ENCODE results near the gene FBLN2. TPM values are rescaled to one million over a fixed set of nuclear protein-coding genes. Genes with fewer than 3 reads are reported as not detected.

Gene FBLN2
- total RNA-seq, 1 experiment from 2014 or later = 0.39 TPM

DNA sequence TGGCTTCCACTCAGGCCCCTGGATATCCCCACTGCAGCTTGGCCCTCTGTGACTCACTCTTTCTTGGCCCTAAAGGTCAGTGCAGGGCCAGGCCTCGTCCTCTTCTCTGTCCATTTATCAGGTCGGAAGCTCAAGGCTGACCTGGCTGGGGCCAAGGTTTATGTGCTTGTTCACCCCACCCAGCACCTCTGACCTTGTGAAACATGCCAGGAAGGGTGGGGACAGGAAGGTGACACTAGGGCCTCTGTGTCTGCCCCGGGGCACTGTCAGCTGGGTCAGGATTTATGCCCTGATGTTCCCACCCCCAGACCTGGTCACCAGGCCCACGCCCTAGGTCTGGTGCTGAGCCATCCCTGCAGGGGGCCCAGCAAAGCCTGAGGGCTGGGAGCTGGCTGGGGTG lies 103.8 kb downstream of the FBLN2 start:
- ChIA-PET RAD21 (ENCODE audit: low non-redundant PET in 1 of 2, low total read pairs in 2 of 2, uncharacterized antibody in 2 of 2, unreplicated experiment in 2 of 2) (no interaction called here), POLR2A (no interaction called here), CTCF (interaction anchor here (1.1 to 12.3 kb wide), 3 partner anchors 42 to 560 kb away, joined by 3 to 297 read pairs (median 5); partner anchors contain the start of gene WNT7A)
- Histone ChIP-seq H3K9me2 (ENCODE audit: insufficient read depth) (no peaks in the 10 kb centered on the region), H3K27ac (ENCODE audit: low read depth, low read length) (no peak overlapping the region), H4K20me1 (ENCODE audit: insufficient read depth) (no peaks in the 10 kb centered on the region), H3K4me2 (ENCODE audit: low read length) (peak overlapping the region; percentile 33; the same call in 1 of the 2 replicates), H3K36me3 (ENCODE audit: control insufficient read depth in 1 of 2, insufficient read depth in 2 of 2, low read length in 2 of 2) (no peaks in the 10 kb centered on the region), H3K4me3 (replicated peaks in 1 of 2; ENCODE audit: low read depth in 1 of 2, low read length in 2 of 2) (no peak overlapping the region), H3K79me2 (ENCODE audit: insufficient read depth, low read length) (no peaks in the 10 kb centered on the region), H3K4me1 (ENCODE audit: control insufficient read depth in 1 of 2, insufficient read depth in 2 of 2, low read length in 2 of 2) (peaks cover 9 to 55% of the 10 kb centered on the region in 2 experiments; a peak in 3 of 4 replicates), H2AFZ (ENCODE audit: low read depth, low read length, poor library complexity, severe bottlenecking) (no peak overlapping the region), H3K9me3 (ENCODE audit: control insufficient read depth in 1 of 2, insufficient read depth in 1 of 2, low read depth in 1 of 2, low read length in 2 of 2) (no peaks in the 10 kb centered on the region), H3K27me3 (ENCODE audit: insufficient read depth, low read length) (no peaks in the 10 kb centered on the region), H3K9ac (ENCODE audit: low read length) (no peak overlapping the region)
- BruUV-seq (replicated peaks) = no TSS peak
- no peak for DNase-seq (ENCODE audit: low read depth, low spot score)
- TF ChIP-seq, protein P1, sequence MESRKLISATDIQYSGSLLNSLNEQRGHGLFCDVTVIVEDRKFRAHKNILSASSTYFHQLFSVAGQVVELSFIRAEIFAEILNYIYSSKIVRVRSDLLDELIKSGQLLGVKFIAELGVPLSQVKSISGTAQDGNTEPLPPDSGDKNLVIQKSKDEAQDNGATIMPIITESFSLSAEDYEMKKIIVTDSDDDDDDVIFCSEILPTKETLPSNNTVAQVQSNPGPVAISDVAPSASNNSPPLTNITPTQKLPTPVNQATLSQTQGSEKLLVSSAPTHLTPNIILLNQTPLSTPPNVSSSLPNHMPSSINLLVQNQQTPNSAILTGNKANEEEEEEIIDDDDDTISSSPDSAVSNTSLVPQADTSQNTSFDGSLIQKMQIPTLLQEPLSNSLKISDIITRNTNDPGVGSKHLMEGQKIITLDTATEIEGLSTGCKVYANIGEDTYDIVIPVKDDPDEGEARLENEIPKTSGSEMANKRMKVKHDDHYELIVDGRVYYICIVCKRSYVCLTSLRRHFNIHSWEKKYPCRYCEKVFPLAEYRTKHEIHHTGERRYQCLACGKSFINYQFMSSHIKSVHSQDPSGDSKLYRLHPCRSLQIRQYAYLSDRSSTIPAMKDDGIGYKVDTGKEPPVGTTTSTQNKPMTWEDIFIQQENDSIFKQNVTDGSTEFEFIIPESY (IDR thresholded peaks at IDR 0.05; ENCODE audit: extremely low read depth, insufficient replicate concordance, low read length) = no peak
- intact Hi-C loops (cut with micrococcal nuclease) = loop anchor here (10.0 kb wide), 1 partner anchor 472 kb away; the partner anchor contains the start of genes CHCHD4 and TMEM43
- ATAC-seq = no peak

DNA sequence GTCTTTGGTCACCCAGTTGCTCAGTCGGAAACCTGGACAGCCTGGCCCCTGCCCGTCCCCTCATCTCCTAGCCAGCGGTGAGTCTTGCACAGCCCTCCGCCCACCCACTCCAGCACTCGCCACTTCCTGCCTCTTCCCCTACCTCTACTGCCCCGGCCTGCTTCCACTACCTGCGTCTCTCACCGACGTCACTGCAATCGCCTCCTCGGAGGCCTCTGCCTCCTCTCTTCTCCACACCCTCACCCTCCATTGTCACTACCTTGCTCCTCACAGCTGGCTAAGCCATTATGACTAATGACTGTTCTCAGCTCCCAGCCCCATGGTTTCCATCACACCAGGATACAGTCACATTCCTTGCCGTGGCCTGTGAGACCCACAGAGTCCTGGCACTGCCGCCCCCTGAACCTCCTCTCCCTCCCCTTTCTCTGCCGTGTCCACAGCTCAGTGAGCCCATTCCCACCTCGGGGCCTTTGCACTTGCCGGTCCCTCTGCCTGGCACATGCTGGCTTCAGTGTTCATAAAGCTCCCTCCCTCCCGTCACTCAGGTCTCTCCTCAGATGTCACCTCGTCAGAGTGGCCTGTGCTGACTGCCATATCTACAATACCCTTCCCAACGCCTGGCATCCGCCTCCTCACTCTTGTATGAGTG lies 104.8 kb downstream of the FBLN2 start:
- RAD21 ChIA-PET (ENCODE audit: low non-redundant PET in 1 of 2, low total read pairs in 2 of 2, uncharacterized antibody in 2 of 2, unreplicated experiment in 2 of 2) = no interaction called here
- no peak for ATAC-seq
- CTCF ChIA-PET = interaction anchor here (12.3 kb wide), 1 partner anchor 232 kb away, joined by 297 read pairs; the partner anchor contains the start of gene WNT7A
- Histone ChIP-seq H3K4me1 (ENCODE audit: control insufficient read depth in 1 of 2, insufficient read depth in 2 of 2, low read length in 2 of 2) (peaks cover 5 to 46% of the 10 kb centered on the region in 2 experiments; a peak in 3 of 4 replicates), H3K9ac (ENCODE audit: low read length) (no peak overlapping the region), H3K79me2 (ENCODE audit: insufficient read depth, low read length) (no peaks in the 10 kb centered on the region), H3K4me2 (ENCODE audit: low read length) (no peak overlapping the region), H4K20me1 (ENCODE audit: insufficient read depth) (no peaks in the 10 kb centered on the region), H3K4me3 (replicated peaks in 1 of 2; ENCODE audit: low read depth in 1 of 2, low read length in 2 of 2) (no peak overlapping the region), H3K9me2 (ENCODE audit: insufficient read depth) (no peaks in the 10 kb centered on the region), H2AFZ (ENCODE audit: low read depth, low read length, poor library complexity, severe bottlenecking) (no peak overlapping the region), H3K9me3 (ENCODE audit: control insufficient read depth in 1 of 2, insufficient read depth in 1 of 2, low read depth in 1 of 2, low read length in 2 of 2) (no peaks in the 10 kb centered on the region), H3K27me3 (ENCODE audit: insufficient read depth, low read length) (no peaks in the 10 kb centered on the region), H3K27ac (ENCODE audit: low read depth, low read length) (no peak overlapping the region), H3K36me3 (ENCODE audit: control insufficient read depth in 1 of 2, insufficient read depth in 2 of 2, low read length in 2 of 2) (no peaks in the 10 kb centered on the region)
- intact Hi-C loops (cut with micrococcal nuclease) = loop anchor here (10.0 kb wide), 1 partner anchor 471 kb away; the partner anchor contains the start of genes CHCHD4 and TMEM43
- DNase-seq (ENCODE audit: low read depth, low spot score) = no peak
- no TSS peak for BruUV-seq (replicated peaks)
- TF ChIP-seq FOSL1 (IDR thresholded peaks at IDR 0.05; ENCODE audit: low read depth) = no peak
- no peak for TF ChIP-seq ATF3 (IDR thresholded peaks at IDR 0.05)
- TF ChIP-seq EZH2phosphoT487 (IDR thresholded peaks at IDR 0.05; ENCODE audit: borderline replicate concordance) = no peak
- no peak for TF ChIP-seq SIN3A (IDR thresholded peaks at IDR 0.05; ENCODE audit: low read depth)
- no peak for TF ChIP-seq SP1 (IDR thresholded peaks at IDR 0.05; ENCODE audit: low read depth)
- no peak for TF ChIP-seq CBX3 (IDR thresholded peaks at IDR 0.05; ENCODE audit: low read depth)
- POLR2A ChIA-PET = no interaction called here

Measured in HCT116 (cell line).